BLaER1 treated with 17β-estradiol and CSF1 and Interleukin-3, amounts not matched to agents 10 nM and 100 nM (cell line): Measurements from ENCODE around the gene MED17.
A peak's percentile ranks its signal among the peaks of the same experiment; 100 is the strongest.

Experiments
- H3K27ac ChIP-seq, 11 experiments: shearing (Covaris generic); formaldehyde crosslinking; 2 replicates each; pipeline ENCODE4 v1.8.1; 2022
- H3K27me3 ChIP-seq, 11 experiments: shearing (Covaris generic); formaldehyde crosslinking; 2 replicates each; pipeline ENCODE4 v1.8.1; 2022
- H3K36me3 ChIP-seq, 11 experiments: shearing (Covaris generic); formaldehyde crosslinking; 2 replicates each; pipeline ENCODE4 v1.8.1; 2022
- H3K4me1 ChIP-seq, 10 experiments: shearing (Covaris generic); formaldehyde crosslinking; 2 replicates each; pipeline ENCODE4 v1.8.1; 2022
- H3K4me2 ChIP-seq, 11 experiments: shearing (Covaris generic); formaldehyde crosslinking; 2 replicates each; pipeline ENCODE4 v1.8.1; 2022
- H3K4me3 ChIP-seq, 10 experiments: shearing (Covaris generic); formaldehyde crosslinking; 2 replicates each; pipeline ENCODE4 v1.8.1; 2022
- H3K9ac ChIP-seq, 11 experiments: shearing (Covaris generic); formaldehyde crosslinking; 2 replicates each; pipeline ENCODE4 v1.8.1; 2022
- H3K9me3 ChIP-seq, 11 experiments: shearing (Covaris generic); formaldehyde crosslinking; replicated peaks in 1 of 11; 2 replicates each; pipeline ENCODE4 v1.8.1; 2022
- H4K20me1 ChIP-seq, 11 experiments: shearing (Covaris generic); formaldehyde crosslinking; 2 replicates each; pipeline ENCODE4 v1.8.1; 2022
- Cebpa-rat ChIP-seq, 11 experiments: shearing (Covaris generic); IDR thresholded peaks; 2 replicates each; pipeline ENCODE4 v1.8.1; 2022

The MED17 gene

GRCh38 chr11:93844568-93844967 lies 60.5 kb downstream of the MED17 start:
- Histone ChIP-seq H4K20me1 (no peaks in the 10 kb centered on the region; a peak in 1 of 22 replicates), H3K27ac (no peak overlapping the region), H3K36me3 (no peaks in the 10 kb centered on the region), H3K27me3 (peaks cover 0 to 2% (median under 1%) of the 10 kb centered on the region in 11 experiments; a peak in 8 of 22 replicates), H3K9ac (no peak overlapping the region), H3K9me3 (no peaks in the 10 kb centered on the region), H3K4me2 (no peak overlapping the region), H3K4me1 (peaks cover 0 to 17% (median 13%) of the 10 kb centered on the region in 10 experiments; a peak in 14 of 20 replicates), H3K4me3 (no peak overlapping the region)
- no peak for TF ChIP-seq Cebpa-rat (IDR thresholded peaks at IDR 0.05)

DNA sequence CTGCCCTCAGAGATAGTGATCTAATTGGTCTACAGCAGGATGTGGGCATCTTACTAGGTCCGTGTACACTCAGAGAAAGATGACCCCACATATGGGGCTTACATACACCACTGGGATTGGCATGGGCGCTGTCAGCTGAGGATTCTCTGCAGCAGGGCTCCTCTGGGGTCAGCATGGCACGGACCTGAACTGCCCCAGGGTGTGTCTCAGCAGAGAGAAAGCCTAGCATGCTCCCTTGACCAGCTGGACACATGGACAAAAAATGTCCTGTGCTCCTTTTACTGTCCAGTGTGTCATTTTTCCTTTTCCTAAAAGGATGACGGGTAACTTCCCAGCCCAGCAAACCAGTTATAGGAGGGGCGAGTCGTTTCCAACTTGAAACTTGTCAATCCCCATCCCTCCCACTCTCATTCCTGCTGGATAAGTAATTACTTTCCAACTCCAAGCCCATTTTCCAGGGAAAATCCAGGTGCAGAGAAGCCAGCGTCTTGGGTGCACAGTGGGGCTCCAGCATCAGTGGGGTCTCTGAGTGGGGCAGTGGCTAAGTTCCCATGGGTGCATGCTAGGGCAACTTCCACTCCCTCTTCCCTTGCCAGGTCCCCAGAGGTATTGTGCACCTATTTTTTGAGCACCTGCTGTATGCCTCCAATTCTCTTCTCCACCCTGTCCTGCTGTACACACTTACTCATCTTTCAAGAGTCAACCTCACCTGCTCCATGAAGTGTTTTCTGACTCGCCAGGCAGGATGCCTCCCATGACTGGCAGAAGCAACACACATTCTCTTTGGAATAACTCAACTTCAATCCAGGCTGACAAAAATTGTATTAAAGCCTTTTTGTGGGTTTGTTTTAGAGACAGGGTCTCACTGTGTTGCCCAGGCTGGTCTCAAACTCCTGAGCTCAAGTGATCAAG lies 61.4 kb downstream of the MED17 start:
- Histone ChIP-seq H3K4me3 (no peak overlapping the region), H3K36me3 (no peaks in the 10 kb centered on the region), H3K9ac (no peak overlapping the region), H3K27me3 (peaks cover 0 to 11% (median 8%) of the 10 kb centered on the region in 11 experiments; a peak in 14 of 22 replicates), H3K27ac (no peak overlapping the region), H3K4me2 (no peak overlapping the region), H3K9me3 (no peaks in the 10 kb centered on the region), H4K20me1 (no peaks in the 10 kb centered on the region; a peak in 1 of 22 replicates), H3K4me1 (peaks cover 0 to 10% (median 5%) of the 10 kb centered on the region in 10 experiments; a peak in 14 of 20 replicates)
- TF ChIP-seq Cebpa-rat (IDR thresholded peaks at IDR 0.05) = no peak

- Histone ChIP-seq H3K36me3 (no peaks in the 10 kb centered on the region), H3K27ac (no peak overlapping the region), H4K20me1 (no peaks in the 10 kb centered on the region; a peak in 1 of 22 replicates), H3K9me3 (no peaks in the 10 kb centered on the region), H3K4me2 (no peak overlapping the region), H3K4me1 (0 out of 20 replicates have a peak, but pooled peaks cover 0 to 3% (median 0%) of the 10 kb centered on the region in 10 experiments), H3K4me3 (no peak overlapping the region), H3K27me3 (peaks cover 0 to 11% (median 8%) of the 10 kb centered on the region in 11 experiments; a peak in 14 of 22 replicates), H3K9ac (no peak overlapping the region)
- no peak for TF ChIP-seq Cebpa-rat (IDR thresholded peaks at IDR 0.05)
Measured at GRCh38 chr11:93846411-93846810, 62.3 kb downstream of the MED17 start.

DNA sequence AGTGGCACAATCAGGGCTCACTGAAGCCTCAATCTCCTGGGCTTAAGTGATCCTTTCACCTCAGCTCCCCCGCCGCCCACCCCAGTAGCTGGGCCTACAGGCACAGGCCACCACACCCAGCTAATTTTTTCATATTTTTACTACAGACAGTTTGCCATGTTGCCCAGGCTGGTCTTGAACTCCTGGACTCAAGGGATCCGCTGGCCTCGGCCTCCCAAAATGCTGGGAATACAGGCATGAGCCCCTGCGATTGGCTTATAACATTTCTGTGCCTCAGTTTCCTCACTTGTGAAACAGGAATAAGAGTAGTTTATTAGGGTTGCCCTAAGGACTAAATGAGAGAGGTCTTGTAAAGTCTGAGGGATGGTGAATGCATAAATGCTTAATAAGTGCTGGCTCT lies 65.1 kb downstream of the MED17 start:
- peaks cover 0 to 11% (median 8%) of the 10 kb centered on the region in 11 experiments; a peak in 14 of 22 replicates for H3K27me3 ChIP-seq
- H3K4me3 ChIP-seq = no peak overlapping the region
- no peak for TF ChIP-seq Cebpa-rat (IDR thresholded peaks at IDR 0.05)
- H3K9ac ChIP-seq = no peak overlapping the region
- no peaks in the 10 kb centered on the region for H3K9me3 ChIP-seq
- 0 out of 20 replicates have a peak, but pooled peaks cover 0 to 3% (median 0%) of the 10 kb centered on the region in 10 experiments for H3K4me1 ChIP-seq
- H3K27ac ChIP-seq = no peak overlapping the region
- no peaks in the 10 kb centered on the region for H3K36me3 ChIP-seq
- no peaks in the 10 kb centered on the region for H4K20me1 ChIP-seq
- H3K4me2 ChIP-seq = no peak overlapping the region

DNA sequence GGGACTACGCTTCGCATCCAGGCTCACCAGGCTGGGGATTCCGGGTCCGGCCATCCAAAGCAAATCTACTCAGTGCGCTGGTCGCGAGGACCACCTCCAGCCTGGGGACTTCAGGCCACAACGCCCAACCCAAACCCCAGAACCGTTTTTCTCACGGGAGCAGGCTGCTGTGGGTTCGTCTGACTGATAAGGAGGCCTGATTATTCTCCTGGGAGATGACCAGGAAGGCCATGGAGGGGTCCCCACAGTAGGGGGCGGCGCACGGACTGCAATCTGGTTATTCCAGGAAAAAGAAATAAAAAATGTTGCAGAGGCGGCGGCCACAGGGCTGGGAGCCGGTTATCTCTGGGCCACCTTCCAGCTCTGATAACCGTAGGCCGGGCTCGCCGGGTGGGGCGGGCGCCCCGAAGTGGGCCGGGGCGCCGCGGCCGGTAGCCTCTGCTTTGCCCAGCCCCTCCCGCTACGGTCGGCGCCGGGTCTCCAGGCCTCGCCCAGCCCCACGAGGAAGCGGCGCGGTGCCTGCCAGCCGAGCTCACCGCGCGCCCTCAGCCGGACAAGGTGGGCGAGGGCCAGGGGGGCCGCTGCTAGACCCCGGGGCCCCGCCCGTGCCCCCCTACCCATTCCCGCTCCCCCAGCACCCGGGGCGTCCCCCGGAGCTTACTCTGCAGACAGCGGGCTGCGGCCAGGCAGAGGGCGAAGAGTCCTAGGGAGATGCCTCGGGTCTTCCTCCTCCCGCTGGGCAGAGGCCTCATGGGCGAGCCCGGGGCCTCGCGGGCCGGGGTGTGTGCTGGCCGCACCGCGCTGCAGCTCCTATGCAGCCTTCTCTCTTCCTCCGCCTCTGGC lies 65.9 kb downstream of the MED17 start:
- Histone ChIP-seq H3K4me3 (peak overlapping the region; percentile 25 to 65 (median 42); a peak in 16 of 20 replicates), H3K9ac (peak overlapping the region in 10 of 11 experiments; percentile 13 to 66 (median 50); a peak in 13 of 22 replicates), H3K27ac (peak overlapping the region in 5 of 11 experiments; percentile 10 to 33 (median 14); a peak in 5 of 22 replicates)

DNA sequence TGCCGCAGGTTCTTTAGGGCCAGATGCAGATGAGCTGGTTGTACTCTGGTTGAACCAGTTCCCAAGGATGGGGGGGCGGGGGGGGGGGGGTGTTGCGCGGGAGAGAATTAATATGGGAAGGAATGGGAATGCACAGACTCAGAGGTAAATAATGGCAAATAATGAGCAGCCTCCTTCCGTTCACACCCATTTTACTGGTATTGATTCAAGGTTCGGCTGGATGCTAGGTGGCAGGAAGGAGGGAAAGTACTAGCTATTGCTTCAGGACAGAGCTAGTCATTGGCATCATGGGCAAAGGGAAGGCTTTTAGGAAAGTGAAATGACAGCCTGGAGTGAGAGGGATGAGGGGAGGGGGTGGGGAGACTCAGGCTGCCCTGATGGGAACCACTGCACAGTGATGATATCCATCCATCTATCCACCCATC lies 66.5 kb downstream of the MED17 start, which contains the start of gene VSTM5:
TSS of gene VSTM5 (minus strand) at position 25 of the 425 bp plus-strand sequence. CDS start 116 bp downstream, outside the sequence.
- H3K4me3 ChIP-seq = peak within 1 kb of the TSS; percentile 25 to 65 (median 42); a peak in 16 of 20 replicates
- no peak for TF ChIP-seq Cebpa-rat (IDR thresholded peaks at IDR 0.05)
- H3K36me3 ChIP-seq = no peaks in the 10 kb centered on the region
- peak within 1 kb of the TSS; percentile 50 to 77 (median 69) for H3K4me2 ChIP-seq
- H3K27ac ChIP-seq = peak within 1 kb of the TSS in 5 of 11 experiments; percentile 10 to 33 (median 14); a peak in 5 of 22 replicates
- H4K20me1 ChIP-seq = no peaks in the 10 kb centered on the region
- H3K9me3 ChIP-seq = no peaks in the 10 kb centered on the region
- H3K27me3 ChIP-seq = peaks cover 0 to 11% (median 8%) of the 10 kb centered on the region in 11 experiments; a peak in 14 of 22 replicates
- H3K9ac ChIP-seq = peak within 1 kb of the TSS in 10 of 11 experiments; percentile 13 to 66 (median 50); a peak in 13 of 22 replicates
- 0 out of 20 replicates have a peak, but pooled peaks cover 0 to 3% (median 0%) of the 10 kb centered on the region in 10 experiments for H3K4me1 ChIP-seq

More for the DNA sequence above, 65.9 kb downstream of the MED17 start:
- no peak for TF ChIP-seq Cebpa-rat (IDR thresholded peaks at IDR 0.05)
- H3K27me3 ChIP-seq = peaks cover 0 to 11% (median 8%) of the 10 kb centered on the region in 11 experiments; a peak in 14 of 22 replicates
- no peaks in the 10 kb centered on the region for H3K9me3 ChIP-seq
- no peaks in the 10 kb centered on the region for H4K20me1 ChIP-seq
- peak overlapping the region; percentile 50 to 77 (median 69) for H3K4me2 ChIP-seq
- H3K4me1 ChIP-seq = 0 out of 20 replicates have a peak, but pooled peaks cover 0 to 3% (median 0%) of the 10 kb centered on the region in 10 experiments
- no peaks in the 10 kb centered on the region for H3K36me3 ChIP-seq

DNA sequence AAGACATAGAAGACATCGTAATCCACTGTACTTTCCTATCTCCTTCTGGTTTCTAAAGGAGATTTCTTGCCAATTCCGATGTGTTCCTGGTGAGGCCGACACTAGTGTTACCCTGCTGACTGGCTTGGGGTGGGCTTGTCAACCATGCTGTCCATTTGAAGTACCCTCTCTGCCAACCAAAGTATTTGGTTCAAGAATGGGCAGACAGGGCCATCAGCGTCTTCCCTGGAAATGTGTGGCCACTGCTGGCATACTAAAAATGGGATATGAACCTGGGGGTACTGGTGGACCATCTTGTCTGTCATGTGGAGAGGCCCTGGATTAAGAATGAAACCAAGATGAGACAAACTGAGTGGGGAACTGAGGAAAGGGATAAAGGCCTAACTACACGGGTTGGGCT lies 68.2 kb downstream of the MED17 start:
- H3K4me1 ChIP-seq = 0 out of 20 replicates have a peak, but pooled peaks cover 0 to 3% (median 0%) of the 10 kb centered on the region in 10 experiments
- peaks cover 0 to 11% (median 8%) of the 10 kb centered on the region in 11 experiments; a peak in 14 of 22 replicates for H3K27me3 ChIP-seq
- TF ChIP-seq Cebpa-rat (IDR thresholded peaks at IDR 0.05) = no peak
- H3K9me3 ChIP-seq = no peaks in the 10 kb centered on the region
- H3K9ac ChIP-seq = no peak overlapping the region
- no peak overlapping the region for H3K27ac ChIP-seq
- no peaks in the 10 kb centered on the region for H3K36me3 ChIP-seq
- no peak overlapping the region for H3K4me3 ChIP-seq
- no peak overlapping the region for H3K4me2 ChIP-seq
- H4K20me1 ChIP-seq = no peaks in the 10 kb centered on the region

DNA sequence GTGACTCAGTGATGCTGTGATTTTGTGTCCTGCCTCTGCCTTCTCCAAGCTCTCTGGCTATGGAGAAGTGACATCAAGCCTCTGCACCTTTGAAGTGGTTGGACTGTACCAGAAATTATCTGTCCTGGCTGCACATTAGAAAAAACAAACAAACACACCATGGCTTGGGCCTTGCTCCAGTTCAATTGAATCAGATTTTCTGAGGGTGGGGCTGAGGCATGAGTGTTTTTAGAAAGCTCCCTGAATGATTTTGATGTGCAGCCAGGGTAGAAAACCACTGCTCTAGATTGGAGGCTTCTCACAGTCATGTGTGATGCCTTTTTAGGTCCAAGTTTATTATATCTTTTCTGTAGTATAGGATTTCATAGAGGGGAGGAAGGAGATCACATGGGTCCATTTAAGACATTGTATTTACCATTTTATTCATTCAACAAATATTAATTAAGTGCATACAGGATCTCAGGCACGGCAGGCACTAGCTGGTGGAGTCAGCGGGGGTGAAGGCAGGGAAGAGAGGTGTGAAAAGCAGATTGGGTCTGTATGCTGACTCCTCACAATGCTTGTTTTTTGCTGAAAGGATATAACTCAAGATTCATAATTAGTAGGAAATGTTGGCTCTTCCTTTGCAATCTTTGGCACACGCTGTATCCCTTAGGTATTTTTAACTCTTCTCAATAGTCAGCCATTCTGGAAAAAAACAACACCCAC lies 73.5 kb downstream of the MED17 start:
- no peaks in the 10 kb centered on the region for H4K20me1 ChIP-seq
- peaks cover 0 to 21% (median 15%) of the 10 kb centered on the region in 11 experiments; a peak in 18 of 22 replicates for H3K9me3 ChIP-seq
- H3K9ac ChIP-seq = no peak overlapping the region
- no peak for TF ChIP-seq Cebpa-rat (IDR thresholded peaks at IDR 0.05)
- no peak overlapping the region for H3K4me3 ChIP-seq
- H3K4me2 ChIP-seq = no peak overlapping the region
- H3K27ac ChIP-seq = no peak overlapping the region
- no peaks in the 10 kb centered on the region for H3K36me3 ChIP-seq
- peaks cover 0 to 19% (median 11%) of the 10 kb centered on the region in 10 experiments; a peak in 15 of 20 replicates for H3K4me1 ChIP-seq
- H3K27me3 ChIP-seq = no peaks in the 10 kb centered on the region
